Midbrain (tissue), 1 donor: ENCODE results near the gene SMYD1.

Experiments
- DNase-seq: peaks from one replicate; lab custom pipeline; 2025; lab: John Stamatoyannopoulos, UW

Gene SMYD1

GRCh38 chr2:88122141-88122884 is 54.7 kb downstream of the SMYD1 start:
- DNase-seq: no peak

GRCh38 chr2:88123164-88123974 is 55.7 kb downstream of the SMYD1 start:
- no peak for DNase-seq

- no peak for DNase-seq
These were observed 56.6 kb downstream of the SMYD1 start for GRCh38 chr2:88123975-88124917.

GRCh38 chr2:88125344-88125923 is 57.8 kb downstream of the SMYD1 start:
- DNase-seq: no peak

GRCh38 chr2:88125924-88126771 is 58.5 kb downstream of the SMYD1 start:
- no peak for DNase-seq

- no peak for DNase-seq
These were observed 59.4 kb downstream of the SMYD1 start for GRCh38 chr2:88126772-88127637.

GRCh38 chr2:88127638-88127887 is 59.9 kb downstream of the SMYD1 start:
- DNase-seq: no peak

- DNase-seq: no peak
These were observed 60.4 kb downstream of the SMYD1 start, which contains the start of gene FABP1 for GRCh38 chr2:88127888-88128653. FABP1 (minus strand) TSS chr2:88128062; CDS start chr2:88128017, 45 bp downstream.

GRCh38 chr2:88128654-88129312 is 61.2 kb downstream of the SMYD1 start:
- DNase-seq: no peak

- DNase-seq: no peak
These were observed 61.8 kb downstream of the SMYD1 start for GRCh38 chr2:88129313-88129959.

GRCh38 chr2:88131201-88131998 is 63.8 kb downstream of the SMYD1 start:
- DNase-seq: no peak

- DNase-seq: no peak
These were observed 64.4 kb downstream of the SMYD1 start for GRCh38 chr2:88131999-88132368.

- DNase-seq: no peak
These were observed 66.2 kb downstream of the SMYD1 start for GRCh38 chr2:88133875-88134274.

- peak; percentile 53 for DNase-seq
These were observed 69.2 kb downstream of the SMYD1 start for GRCh38 chr2:88136817-88137216.

- no peak for DNase-seq
These were observed 70.2 kb downstream of the SMYD1 start for GRCh38 chr2:88137833-88138232.

- no peak for DNase-seq
These were observed 71.6 kb downstream of the SMYD1 start for GRCh38 chr2:88139203-88139702.

- no peak for DNase-seq
These were observed 72.2 kb downstream of the SMYD1 start for GRCh38 chr2:88139804-88140203.
